Stimulated activated CD4-positive, alpha-beta T cell treated with anti-CD3 and anti-CD28 coated beads, TNF-alpha, amount 100 ng/mL, for 24 hours (primary cell): ENCODE results near the gene CUTA.
"Not testable (repeated sequence)": the region's sequence is repeated elsewhere in the genome, so short reads cannot be mapped to it uniquely, and the experiment has no call there.

ENCODE experiments used
- DNase-seq, 3 experiments: peaks; one replicate each; pipeline ENCODE4 v3.0.0-alpha.2; 2020; ENCODE audit warnings: low read depth in 3 of 3

The CUTA gene

DNA sequence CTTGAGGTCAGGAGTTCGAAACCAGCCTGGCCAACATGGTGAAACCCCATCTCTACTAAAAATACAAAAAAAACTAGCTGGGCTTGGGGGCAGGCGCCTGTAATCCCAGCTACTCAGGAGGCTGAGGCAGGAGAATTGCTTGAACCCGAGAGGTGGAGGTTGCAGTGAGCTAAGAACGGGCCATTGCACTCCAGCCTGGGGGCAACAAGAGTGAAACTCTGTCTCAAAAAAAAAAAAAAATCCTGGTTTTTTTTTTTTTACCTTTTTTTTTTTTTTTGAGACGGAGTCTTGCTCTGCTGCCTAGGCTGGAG lies 50.2 kb downstream of the CUTA start:
- not testable (repeated sequence) for DNase-seq

DNA sequence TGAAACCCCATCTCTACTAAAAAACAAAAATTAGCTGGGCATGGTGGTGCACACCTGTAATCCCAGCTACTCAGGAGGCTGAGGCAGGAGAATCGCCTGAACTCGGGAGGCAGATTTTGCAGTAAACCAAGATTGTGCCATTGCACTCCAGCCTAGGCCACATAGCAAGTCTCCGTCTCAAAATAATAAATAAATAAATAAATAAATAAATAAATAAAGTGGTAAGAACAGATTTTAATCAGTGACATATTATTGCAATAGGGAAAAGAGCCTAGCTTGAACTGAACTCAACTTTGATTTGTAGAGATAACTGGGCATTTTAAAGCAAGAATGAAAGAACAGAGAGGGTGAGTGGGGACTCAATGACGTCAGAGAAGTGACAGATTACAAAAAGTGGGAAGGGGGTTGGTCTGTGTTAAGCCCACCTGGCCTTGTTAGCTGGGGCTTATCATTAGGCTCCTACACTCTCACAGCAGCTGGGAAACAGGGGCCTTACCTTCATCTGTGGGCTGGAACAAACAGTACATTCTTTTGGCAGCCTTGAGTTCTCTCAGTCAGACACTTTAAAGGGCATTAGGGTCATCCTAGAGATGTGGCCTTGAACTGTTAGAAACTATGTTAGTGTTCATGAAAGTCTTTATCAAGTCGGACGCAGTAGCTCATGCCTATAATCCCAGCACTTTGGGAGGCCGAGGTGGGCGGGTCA lies 50.7 kb downstream of the CUTA start:
- DNase-seq, result no peak
